ENCODE results near the gene GFAP. TPM values are rescaled to one million over a fixed set of nuclear protein-coding genes. Genes with fewer than 3 reads are reported as not detected.

The GFAP gene
- polyA plus RNA-seq, 1 of the 3 experiments (the other 2 are of a cell fraction): 0.48 TPM

- Histone ChIP-seq H3K4me3 (ENCODE audit: low read depth in 2 of 2, low read length in 1 of 2) (no peak overlapping the region), H3K9ac (no peak overlapping the region), H4K20me1 (ENCODE audit: insufficient read depth) (no peaks in the 10 kb centered on the region), H2AFZ (ENCODE audit: low read depth) (no peak overlapping the region), H3K36me3 (replicated peaks in 1 of 2; ENCODE audit: control insufficient read depth in 1 of 2, insufficient read depth in 2 of 2, low read length in 1 of 2) (peaks cover 51 to 58% of the 10 kb centered on the region in 2 experiments), H3K9me2 (no peaks in the 10 kb centered on the region), H3F3A (replicated peaks; ENCODE audit: insufficient read depth) (peaks cover 16% of the 10 kb centered on the region), H3K79me2 (ENCODE audit: insufficient read depth) (no peaks in the 10 kb centered on the region; the same call in 1 of the 2 replicates), H3K4me1 (ENCODE audit: control insufficient read depth in 1 of 2, insufficient read depth in 2 of 2, low read depth in 1 of 2, low read length in 1 of 2) (no peaks in the 10 kb centered on the region), H3K27ac (ENCODE audit: low read depth in 2 of 2, low read length in 1 of 2) (no peak overlapping the region), H3K4me2 (no peak overlapping the region), H3K9me3 (no peaks in the 10 kb centered on the region), H3K27me3 (ENCODE audit: insufficient read depth) (no peaks in the 10 kb centered on the region)
- WGBS (ENCODE audit: low lambda C conversion rate): 99% methylated on average over 11 of the region's 12 CpGs
- TF ChIP-seq EZH2phosphoT487 (IDR thresholded peaks at IDR 0.05; ENCODE audit: borderline replicate concordance, low read depth) (no peak), GABPA (IDR thresholded peaks at IDR 0.05; ENCODE audit: low read depth) (no peak), RAD21 (IDR thresholded peaks at IDR 0.05; ENCODE audit: low read length) (no peak), EP300 (IDR thresholded peaks at IDR 0.05; ENCODE audit: borderline replicate concordance in 1 of 2, low read depth in 1 of 2, low read length in 1 of 2) (no peak), TEAD4 (IDR thresholded peaks at IDR 0.05; ENCODE audit: borderline replicate concordance, insufficient read depth) (no peak), MAX (IDR thresholded peaks at IDR 0.05; ENCODE audit: low read depth) (no peak), MEF2A (IDR thresholded peaks at IDR 0.05; ENCODE audit: borderline replicate concordance, low read depth) (no peak), RCOR1 (IDR thresholded peaks at IDR 0.05; ENCODE audit: low read length) (no peak), RFX5 (IDR thresholded peaks at IDR 0.05; ENCODE audit: low read length) (no peak), GATA2 (CRISPR knock-in tag; IDR thresholded peaks at IDR 0.05) (no peak)
- ChIA-PET POLR2A (no interaction called here), CTCF (interaction anchor here (2.1 to 11.1 kb wide), 3 partner anchors 5 to 264 kb away, joined by 7 to 420 read pairs (median 117); partner anchors contain the start of gene ACBD4)
- DNase-seq: no peak
Measured at GRCh38 chr17:44871556-44871955, 43.7 kb downstream of the GFAP start.

- WGBS (ENCODE audit: low lambda C conversion rate): 83% methylated on average over 3 of the region's 3 CpGs
- no peak overlapping the region for H3K4me2 ChIP-seq
- no peak for DNase-seq
- H3K9me2 ChIP-seq: no peaks in the 10 kb centered on the region
- ChIA-PET POLR2A (no interaction called here), CTCF (interaction anchor here (1.8 to 11.1 kb wide), 3 partner anchors 9 to 89 kb away, joined by 7 to 420 read pairs (median 117); no protein-coding TSS in a partner anchor)
- H4K20me1 ChIP-seq (ENCODE audit: insufficient read depth): no peaks in the 10 kb centered on the region
- TF ChIP-seq FOXM1 (IDR thresholded peaks at IDR 0.05; ENCODE audit: low read depth) (no peak), MAX (IDR thresholded peaks at IDR 0.05; ENCODE audit: low read depth) (no peak), MEF2A (IDR thresholded peaks at IDR 0.05; ENCODE audit: borderline replicate concordance, low read depth) (no peak)
- peaks cover 21% of the 10 kb centered on the region for H3F3A ChIP-seq (replicated peaks; ENCODE audit: insufficient read depth)
- no peaks in the 10 kb centered on the region for H3K4me1 ChIP-seq (ENCODE audit: control insufficient read depth in 1 of 2, insufficient read depth in 2 of 2, low read depth in 1 of 2, low read length in 1 of 2)
- H3K4me3 ChIP-seq (ENCODE audit: low read depth in 2 of 2, low read length in 1 of 2): no peak overlapping the region
- no peak overlapping the region for H3K9ac ChIP-seq
- H3K27me3 ChIP-seq (ENCODE audit: insufficient read depth): no peaks in the 10 kb centered on the region
- H3K9me3 ChIP-seq: no peaks in the 10 kb centered on the region
- no peaks in the 10 kb centered on the region for H3K79me2 ChIP-seq (ENCODE audit: insufficient read depth)
- H3K36me3 ChIP-seq (replicated peaks in 1 of 2; ENCODE audit: control insufficient read depth in 1 of 2, insufficient read depth in 2 of 2, low read length in 1 of 2): peaks cover 55 to 64% of the 10 kb centered on the region in 2 experiments
- no peak overlapping the region for H3K27ac ChIP-seq (ENCODE audit: low read depth in 2 of 2, low read length in 1 of 2)
- H2AFZ ChIP-seq (ENCODE audit: low read depth): no peak overlapping the region
Measured at GRCh38 chr17:44867841-44868240, 47.5 kb downstream of the GFAP start.

- ChIA-PET CTCF (interaction anchor here (0.6 to 11.1 kb wide), 15 partner anchors 9 to 356 kb away, joined by 3 to 420 read pairs (median 9); no protein-coding TSS in a partner anchor), POLR2A (interaction anchor here (1.8 kb wide), 1 partner anchor 86 kb away, joined by 5 read pairs; no protein-coding TSS in a partner anchor)
- DNase-seq: no peak
- Histone ChIP-seq H3F3A (replicated peaks; ENCODE audit: insufficient read depth) (peaks cover 21% of the 10 kb centered on the region), H2AFZ (ENCODE audit: low read depth) (no peak overlapping the region), H3K4me1 (ENCODE audit: control insufficient read depth in 1 of 2, insufficient read depth in 2 of 2, low read depth in 1 of 2, low read length in 1 of 2) (no peaks in the 10 kb centered on the region), H4K20me1 (ENCODE audit: insufficient read depth) (no peaks in the 10 kb centered on the region), H3K9me3 (no peaks in the 10 kb centered on the region), H3K9ac (no peak overlapping the region), H3K79me2 (ENCODE audit: insufficient read depth) (no peaks in the 10 kb centered on the region), H3K4me2 (no peak overlapping the region), H3K9me2 (no peaks in the 10 kb centered on the region), H3K4me3 (ENCODE audit: low read depth in 2 of 2, low read length in 1 of 2) (no peak overlapping the region), H3K27me3 (ENCODE audit: insufficient read depth) (no peaks in the 10 kb centered on the region), H3K27ac (ENCODE audit: low read depth in 2 of 2, low read length in 1 of 2) (no peak overlapping the region), H3K36me3 (replicated peaks in 1 of 2; ENCODE audit: control insufficient read depth in 1 of 2, insufficient read depth in 2 of 2, low read length in 1 of 2) (peaks cover 54 to 68% of the 10 kb centered on the region in 2 experiments)
- WGBS (ENCODE audit: low lambda C conversion rate): 85% methylated on average over 6 of the region's 6 CpGs
- no peak for TF ChIP-seq NRF1 (IDR thresholded peaks at IDR 0.05; ENCODE audit: low read depth, low read length)
- no peak for TF ChIP-seq YY1 (IDR thresholded peaks at IDR 0.05; ENCODE audit: low read depth)
- TF ChIP-seq, protein P1, sequence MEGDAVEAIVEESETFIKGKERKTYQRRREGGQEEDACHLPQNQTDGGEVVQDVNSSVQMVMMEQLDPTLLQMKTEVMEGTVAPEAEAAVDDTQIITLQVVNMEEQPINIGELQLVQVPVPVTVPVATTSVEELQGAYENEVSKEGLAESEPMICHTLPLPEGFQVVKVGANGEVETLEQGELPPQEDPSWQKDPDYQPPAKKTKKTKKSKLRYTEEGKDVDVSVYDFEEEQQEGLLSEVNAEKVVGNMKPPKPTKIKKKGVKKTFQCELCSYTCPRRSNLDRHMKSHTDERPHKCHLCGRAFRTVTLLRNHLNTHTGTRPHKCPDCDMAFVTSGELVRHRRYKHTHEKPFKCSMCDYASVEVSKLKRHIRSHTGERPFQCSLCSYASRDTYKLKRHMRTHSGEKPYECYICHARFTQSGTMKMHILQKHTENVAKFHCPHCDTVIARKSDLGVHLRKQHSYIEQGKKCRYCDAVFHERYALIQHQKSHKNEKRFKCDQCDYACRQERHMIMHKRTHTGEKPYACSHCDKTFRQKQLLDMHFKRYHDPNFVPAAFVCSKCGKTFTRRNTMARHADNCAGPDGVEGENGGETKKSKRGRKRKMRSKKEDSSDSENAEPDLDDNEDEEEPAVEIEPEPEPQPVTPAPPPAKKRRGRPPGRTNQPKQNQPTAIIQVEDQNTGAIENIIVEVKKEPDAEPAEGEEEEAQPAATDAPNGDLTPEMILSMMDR (IDR thresholded peaks at IDR 0.05): no peak
- TF ChIP-seq MEF2A (IDR thresholded peaks at IDR 0.05; ENCODE audit: borderline replicate concordance, low read depth): no peak
- no peak for TF ChIP-seq PBX3 (IDR thresholded peaks at IDR 0.05)
- TF ChIP-seq SMC3 (IDR thresholded peaks at IDR 0.05; ENCODE audit: low read depth, low read length): no peak
- no peak for TF ChIP-seq RAD21 (IDR thresholded peaks at IDR 0.05; ENCODE audit: low read length)
- no peak for TF ChIP-seq ELF1 (IDR thresholded peaks at IDR 0.05)
- TF ChIP-seq EP300 (IDR thresholded peaks at IDR 0.05; ENCODE audit: borderline replicate concordance in 1 of 2, low read depth in 1 of 2, low read length in 1 of 2): no peak
- TF ChIP-seq POLR2AphosphoS5 (IDR thresholded peaks at IDR 0.05; ENCODE audit: low read depth, low read length): no peak
- TF ChIP-seq FOSL2 (IDR thresholded peaks at IDR 0.05; ENCODE audit: borderline replicate concordance, low read depth): no peak
Measured at GRCh38 chr17:44865931-44866330, 49.4 kb downstream of the GFAP start.

Measured in SK-N-SH (cell line).